Measurements from ENCODE around the gene ODAD2. TPM values are rescaled to one million over a fixed set of nuclear protein-coding genes. Genes with fewer than 3 reads are reported as not detected.

Gene ODAD2
- total RNA-seq, 2 experiments from 2014 or later, result not detected

DNA sequence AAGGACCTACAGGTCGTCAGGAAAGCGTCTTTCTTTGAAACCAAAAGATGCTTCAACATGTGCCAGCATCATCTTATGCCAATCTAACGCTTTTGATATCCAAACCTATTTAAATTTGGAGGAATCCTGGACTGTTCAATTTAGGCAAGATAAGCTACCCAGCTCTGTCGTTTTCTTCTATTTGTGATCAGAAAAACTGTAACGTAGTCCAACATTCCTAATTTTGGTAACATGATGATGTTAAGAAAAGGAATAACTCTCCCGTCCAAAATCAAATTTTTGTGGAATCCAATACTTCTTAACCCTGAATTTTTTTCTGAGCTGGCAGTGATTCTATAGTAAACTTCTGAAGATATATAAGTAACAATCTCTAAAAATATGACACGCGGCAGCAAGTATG is 160.0 kb downstream of the ODAD2 start:
- TF ChIP-seq, protein P1, sequence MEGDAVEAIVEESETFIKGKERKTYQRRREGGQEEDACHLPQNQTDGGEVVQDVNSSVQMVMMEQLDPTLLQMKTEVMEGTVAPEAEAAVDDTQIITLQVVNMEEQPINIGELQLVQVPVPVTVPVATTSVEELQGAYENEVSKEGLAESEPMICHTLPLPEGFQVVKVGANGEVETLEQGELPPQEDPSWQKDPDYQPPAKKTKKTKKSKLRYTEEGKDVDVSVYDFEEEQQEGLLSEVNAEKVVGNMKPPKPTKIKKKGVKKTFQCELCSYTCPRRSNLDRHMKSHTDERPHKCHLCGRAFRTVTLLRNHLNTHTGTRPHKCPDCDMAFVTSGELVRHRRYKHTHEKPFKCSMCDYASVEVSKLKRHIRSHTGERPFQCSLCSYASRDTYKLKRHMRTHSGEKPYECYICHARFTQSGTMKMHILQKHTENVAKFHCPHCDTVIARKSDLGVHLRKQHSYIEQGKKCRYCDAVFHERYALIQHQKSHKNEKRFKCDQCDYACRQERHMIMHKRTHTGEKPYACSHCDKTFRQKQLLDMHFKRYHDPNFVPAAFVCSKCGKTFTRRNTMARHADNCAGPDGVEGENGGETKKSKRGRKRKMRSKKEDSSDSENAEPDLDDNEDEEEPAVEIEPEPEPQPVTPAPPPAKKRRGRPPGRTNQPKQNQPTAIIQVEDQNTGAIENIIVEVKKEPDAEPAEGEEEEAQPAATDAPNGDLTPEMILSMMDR (IDR thresholded peaks at IDR 0.05), result no peak
- H3K4me3 Mint-ChIP-seq, result no peak overlapping the region
- no peaks in the 10 kb centered on the region for H3K36me3 Mint-ChIP-seq (ENCODE audit: low read depth)
- no peak overlapping the region for H3K27ac Mint-ChIP-seq
- no peaks in the 10 kb centered on the region for H3K4me1 ChIP-seq (ENCODE audit: insufficient read depth, low read length)
- H3K4me3 ChIP-seq (ENCODE audit: low read length), result no peak overlapping the region
- no peak overlapping the region for H3K27ac ChIP-seq (ENCODE audit: low read depth in 1 of 2, low read length in 2 of 2)
- H3K4me1 Mint-ChIP-seq (ENCODE audit: low read depth), result no peaks in the 10 kb centered on the region
- H3K36me3 ChIP-seq (ENCODE audit: insufficient read depth, low read length), result no peaks in the 10 kb centered on the region
- peaks cover 2% of the 10 kb centered on the region for H3K27me3 Mint-ChIP-seq
- ChIA-PET POLR2A (no interaction called here), CTCF (no interaction called here)
- intact Hi-C loops (cut with DNase I, micrococcal nuclease), result no loop called here
- no peak for ATAC-seq (ENCODE audit: poor library complexity)
- H3K9me3 Mint-ChIP-seq, result no peaks in the 10 kb centered on the region
- H3K27me3 ChIP-seq (ENCODE audit: control insufficient read depth in 1 of 2, insufficient read depth in 2 of 2, low read length in 2 of 2), result no peaks in the 10 kb centered on the region
- no peak for DNase-seq
- H3K9me3 ChIP-seq (ENCODE audit: control insufficient read depth in 1 of 2, insufficient read depth in 1 of 2, low read length in 2 of 2), result no peaks in the 10 kb centered on the region

GRCh38 chr10:27838361-27838760 is 160.5 kb downstream of the ODAD2 start:
- ChIA-PET POLR2A (no interaction called here), CTCF (no interaction called here)
- H3K9me3 Mint-ChIP-seq, result no peaks in the 10 kb centered on the region
- H3K27ac ChIP-seq (ENCODE audit: low read depth in 1 of 2, low read length in 2 of 2), result no peak overlapping the region
- no peaks in the 10 kb centered on the region for H3K4me1 Mint-ChIP-seq (ENCODE audit: low read depth)
- H3K4me1 ChIP-seq (ENCODE audit: insufficient read depth, low read length), result no peaks in the 10 kb centered on the region
- H3K4me3 Mint-ChIP-seq, result no peak overlapping the region
- no peak for DNase-seq
- H3K9me3 ChIP-seq (ENCODE audit: control insufficient read depth in 1 of 2, insufficient read depth in 1 of 2, low read length in 2 of 2), result no peaks in the 10 kb centered on the region
- no peaks in the 10 kb centered on the region for H3K27me3 Mint-ChIP-seq
- TF ChIP-seq, protein P1 (IDR thresholded peaks at IDR 0.05), result no peak
- intact Hi-C loops (cut with DNase I, micrococcal nuclease), result no loop called here
- no peaks in the 10 kb centered on the region for H3K36me3 ChIP-seq (ENCODE audit: insufficient read depth, low read length)
- H3K27ac Mint-ChIP-seq, result no peak overlapping the region
- ATAC-seq (ENCODE audit: poor library complexity), result no peak
- H3K27me3 ChIP-seq (ENCODE audit: control insufficient read depth in 1 of 2, insufficient read depth in 2 of 2, low read length in 2 of 2), result no peaks in the 10 kb centered on the region
- no peak overlapping the region for H3K4me3 ChIP-seq (ENCODE audit: low read length)
- no peaks in the 10 kb centered on the region for H3K36me3 Mint-ChIP-seq (ENCODE audit: low read depth)

- H3K27ac Mint-ChIP-seq, result no peak overlapping the region
- ChIA-PET CTCF (no interaction called here), POLR2A (no interaction called here)
- peaks cover 8% of the 10 kb centered on the region for H3K27me3 Mint-ChIP-seq
- no peaks in the 10 kb centered on the region for H3K27me3 ChIP-seq (ENCODE audit: control insufficient read depth in 1 of 2, insufficient read depth in 2 of 2, low read length in 2 of 2)
- no peak for ATAC-seq (ENCODE audit: poor library complexity)
- H3K36me3 Mint-ChIP-seq (ENCODE audit: low read depth), result no peaks in the 10 kb centered on the region
- TF ChIP-seq, protein P1 (IDR thresholded peaks at IDR 0.05), result no peak
- no peaks in the 10 kb centered on the region for H3K9me3 Mint-ChIP-seq
- H3K9me3 ChIP-seq (ENCODE audit: control insufficient read depth in 1 of 2, insufficient read depth in 1 of 2, low read length in 2 of 2), result no peaks in the 10 kb centered on the region
- DNase-seq, result no peak
- H3K27ac ChIP-seq (ENCODE audit: low read depth in 1 of 2, low read length in 2 of 2), result no peak overlapping the region
- no peaks in the 10 kb centered on the region for H3K36me3 ChIP-seq (ENCODE audit: insufficient read depth, low read length)
- intact Hi-C loops (cut with DNase I, micrococcal nuclease), result no loop called here
- H3K4me3 ChIP-seq (ENCODE audit: low read length), result no peak overlapping the region
- no peaks in the 10 kb centered on the region for H3K4me1 Mint-ChIP-seq (ENCODE audit: low read depth)
- no peak overlapping the region for H3K4me3 Mint-ChIP-seq
- H3K4me1 ChIP-seq (ENCODE audit: insufficient read depth, low read length), result no peaks in the 10 kb centered on the region
Observed at GRCh38 chr10:27834476-27834875, 164.4 kb downstream of the ODAD2 start.

Data from CD4-positive, alpha-beta T cell (primary cell).